CMK (cell line): Measurements from ENCODE around the gene MBOAT1.

Source experiments
- DNase-seq: peaks from one replicate; pipeline ENCODE4 v3.0.0-alpha.2; 2010; ENCODE audit warnings: low read depth

The MBOAT1 gene

DNA sequence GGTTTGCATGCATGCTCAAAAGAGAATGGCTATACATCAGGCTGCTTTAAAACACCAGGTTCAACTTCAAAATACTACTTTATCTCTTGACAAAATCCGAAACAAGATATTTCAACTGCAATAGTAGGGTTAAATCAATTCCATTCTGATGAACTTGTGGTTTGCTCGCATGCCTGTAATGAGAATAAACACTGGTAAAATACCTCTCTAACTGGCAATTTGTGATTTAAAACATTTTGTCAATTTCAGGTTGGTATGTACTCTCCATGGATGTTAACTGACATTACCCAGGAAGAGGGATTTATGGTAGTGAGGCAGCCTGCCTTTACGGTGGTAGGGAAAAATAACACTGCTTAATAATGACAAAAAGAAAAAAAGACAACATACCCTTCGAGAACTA lies 74.4 kb downstream of the MBOAT1 start:
- no peak for DNase-seq

DNA sequence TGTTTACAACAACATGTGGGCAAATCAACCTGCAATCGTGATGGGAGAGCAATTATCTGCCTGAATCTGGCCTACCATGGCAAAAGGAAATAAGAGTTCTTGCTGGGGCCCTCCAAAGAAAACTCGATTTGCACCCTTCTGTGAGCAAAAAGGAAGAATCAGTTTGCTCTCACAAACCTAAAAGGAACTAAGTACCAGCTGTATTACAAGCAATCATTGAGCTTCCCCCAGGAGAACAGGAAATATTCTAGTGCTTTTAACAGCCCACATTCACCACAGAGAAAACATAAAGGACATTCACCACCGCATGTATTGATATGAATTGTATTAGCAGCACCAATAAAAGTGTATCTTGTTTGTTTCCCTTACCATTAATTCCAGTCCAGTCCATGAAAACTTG lies 75.0 kb downstream of the MBOAT1 start:
- DNase-seq: no peak

DNA sequence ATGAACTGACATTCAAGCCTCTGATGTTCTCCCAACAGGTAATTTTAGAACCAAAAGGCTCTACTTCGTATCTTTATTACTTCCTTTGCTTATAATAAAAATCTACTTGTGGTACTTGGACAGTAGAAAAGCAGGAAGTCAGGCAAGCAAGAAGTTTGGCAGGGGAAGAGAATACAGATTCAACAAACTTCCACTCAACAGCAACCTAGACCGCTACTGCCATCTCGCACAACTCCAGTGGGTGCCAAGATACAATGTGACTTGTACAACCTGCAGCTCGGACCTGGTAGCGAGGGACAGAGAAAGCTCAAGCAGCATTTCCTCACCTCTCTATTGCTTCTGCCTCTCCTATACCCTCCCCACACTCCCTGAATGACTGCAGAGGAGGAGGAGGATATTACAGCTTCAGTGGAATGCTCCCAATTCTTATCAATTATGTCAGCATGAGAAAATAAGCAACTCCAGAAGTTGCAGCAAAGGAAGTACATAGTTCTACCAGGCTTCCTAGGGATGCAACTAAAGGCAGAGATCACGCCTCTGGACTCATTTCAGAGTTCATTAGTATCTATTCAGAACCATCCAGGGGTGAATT lies 76.5 kb downstream of the MBOAT1 start:
- no peak for DNase-seq

DNA sequence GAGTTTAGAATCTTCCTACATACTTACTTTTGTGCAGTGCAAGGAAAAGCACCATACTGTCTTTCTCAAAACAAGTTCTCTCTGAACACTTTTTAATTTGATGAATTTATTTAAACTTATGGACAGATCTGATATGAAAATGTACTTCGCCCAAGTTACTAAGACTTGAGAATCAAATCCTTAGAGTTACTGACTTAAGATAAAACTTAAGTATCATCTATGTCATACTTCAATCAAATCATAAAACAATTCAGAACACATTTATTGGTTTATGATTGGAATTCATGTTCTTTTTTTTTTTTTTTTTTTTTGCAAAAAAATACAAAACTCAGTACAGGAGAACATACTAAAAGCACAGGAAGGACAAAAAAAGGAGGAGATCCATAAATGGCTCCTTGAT lies 77.7 kb downstream of the MBOAT1 start:
- DNase-seq: no peak

DNA sequence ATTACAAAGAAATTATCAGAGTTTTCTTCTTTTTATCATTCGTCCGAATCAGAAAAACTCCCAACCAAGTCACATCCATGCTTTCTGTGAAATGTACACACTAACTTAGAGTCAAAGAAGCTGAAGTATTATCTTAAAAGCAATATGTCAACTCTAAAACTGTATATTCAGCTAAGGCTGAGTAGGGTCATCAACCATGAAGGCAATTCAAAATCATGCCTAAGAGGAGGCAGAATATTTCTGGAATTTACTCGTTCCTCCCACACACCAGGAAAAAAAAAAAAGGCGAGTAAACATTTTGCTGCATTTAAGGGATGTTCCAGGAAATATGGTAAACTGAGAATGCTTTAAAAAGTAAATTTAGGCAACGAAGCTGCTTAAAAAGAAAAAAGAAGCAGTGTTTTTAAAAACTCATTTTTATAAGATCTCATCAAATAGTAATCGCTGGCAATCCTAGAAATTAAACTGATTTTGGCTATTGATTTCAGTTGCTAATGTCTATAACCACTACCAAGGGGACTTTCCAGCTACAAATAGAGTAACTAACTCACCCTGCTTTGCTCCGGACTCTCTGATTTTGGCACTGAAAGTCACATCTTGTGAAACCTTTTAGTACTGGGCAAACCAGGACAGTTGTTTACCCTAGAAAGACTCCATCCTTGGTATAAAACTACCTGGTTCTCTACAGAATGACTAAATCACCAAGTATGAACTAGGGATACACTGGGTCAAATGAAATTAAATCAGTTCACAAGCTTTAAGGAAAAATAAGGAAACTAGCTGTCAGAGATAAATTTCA lies 82.8 kb downstream of the MBOAT1 start:
- no peak for DNase-seq

DNA sequence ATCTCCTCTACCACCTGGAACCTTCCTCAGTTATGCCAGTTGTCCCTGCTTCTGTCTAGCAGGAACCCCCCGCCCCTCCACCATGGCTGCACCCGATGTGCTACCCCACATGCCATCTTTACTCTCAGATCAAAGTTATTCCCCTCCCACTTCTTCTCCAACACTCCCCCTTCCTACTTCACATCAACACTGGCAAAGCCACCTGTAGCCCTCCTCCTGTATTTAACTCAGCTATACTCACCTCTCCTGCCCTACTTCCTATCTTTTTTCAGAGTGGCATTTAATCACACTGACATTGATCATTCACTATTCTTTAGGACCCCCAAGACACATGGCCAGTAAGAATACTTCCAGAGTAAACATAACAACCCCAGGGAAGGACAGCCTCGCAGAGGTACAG lies 84.3 kb downstream of the MBOAT1 start:
- no peak for DNase-seq

DNA sequence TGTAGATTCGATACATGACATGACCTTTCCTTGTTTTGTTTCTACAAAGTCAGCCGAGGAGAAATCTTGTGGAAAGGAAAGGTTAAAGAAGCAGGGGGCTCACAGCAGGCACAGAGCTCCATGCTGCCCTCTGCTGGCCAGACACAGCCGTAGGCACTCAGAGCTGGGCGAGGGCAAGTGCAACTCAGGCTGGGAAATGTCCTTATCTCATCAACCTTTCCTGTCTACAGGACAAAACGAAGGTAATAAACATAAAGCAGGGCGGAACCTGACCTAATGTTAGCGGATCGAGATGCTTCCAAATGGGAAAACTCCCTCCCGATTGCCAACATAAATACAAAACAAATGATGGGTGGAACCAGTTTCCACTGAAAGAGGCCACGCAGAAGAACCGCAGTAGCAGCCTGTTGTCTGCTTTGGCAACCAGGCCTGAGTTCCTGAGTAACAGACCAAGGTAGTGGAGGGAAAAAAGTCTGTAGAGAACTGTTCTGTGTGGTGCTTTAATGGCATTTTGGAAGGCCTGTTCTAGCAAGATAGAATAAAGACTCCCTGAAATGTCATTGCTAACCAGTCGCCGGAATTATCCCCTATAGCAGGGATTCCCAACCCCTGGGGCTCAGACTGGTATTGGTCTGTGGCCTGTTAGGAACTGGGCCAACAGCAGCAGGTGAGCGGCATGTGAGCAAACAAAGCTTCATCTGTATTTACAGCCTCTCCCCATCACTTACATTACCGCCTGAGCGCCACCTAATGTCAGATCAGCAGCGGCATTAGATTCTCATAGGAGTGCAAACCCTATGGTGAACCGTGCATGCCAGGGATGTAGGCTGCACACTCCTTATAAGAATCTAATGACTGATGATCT lies 85.2 kb downstream of the MBOAT1 start:
- DNase-seq: no peak

DNA sequence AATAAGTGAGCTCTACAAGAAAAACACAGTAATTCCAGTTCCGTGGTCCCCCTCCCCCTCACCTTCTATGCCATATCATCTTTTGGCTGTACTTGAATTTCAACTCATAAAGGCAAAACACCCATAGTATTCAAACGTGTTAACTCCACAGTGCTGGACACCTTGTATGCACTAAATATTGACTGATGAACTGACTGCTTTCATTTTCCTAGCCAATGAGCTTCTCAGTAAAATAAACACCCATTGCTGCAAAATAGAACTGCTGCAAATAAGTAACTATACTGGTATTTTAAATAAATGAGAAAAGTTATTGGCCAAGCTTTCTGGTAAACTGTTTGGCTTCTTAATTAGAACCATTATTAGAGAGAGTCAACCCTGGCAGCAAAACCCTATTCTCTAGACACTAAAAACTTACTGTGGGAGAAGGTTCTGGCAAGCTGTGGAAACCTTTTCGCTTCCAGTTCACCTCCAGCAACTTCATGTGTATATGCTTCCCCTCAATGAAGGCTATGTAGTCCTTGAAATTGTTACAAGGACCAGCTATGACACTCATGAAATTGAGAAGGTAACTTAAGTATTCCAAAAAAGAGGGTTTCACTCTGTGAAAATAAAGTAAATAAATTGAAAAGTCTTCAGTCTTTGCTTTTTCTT lies 86.0 kb downstream of the MBOAT1 start:
- no peak for DNase-seq

DNA sequence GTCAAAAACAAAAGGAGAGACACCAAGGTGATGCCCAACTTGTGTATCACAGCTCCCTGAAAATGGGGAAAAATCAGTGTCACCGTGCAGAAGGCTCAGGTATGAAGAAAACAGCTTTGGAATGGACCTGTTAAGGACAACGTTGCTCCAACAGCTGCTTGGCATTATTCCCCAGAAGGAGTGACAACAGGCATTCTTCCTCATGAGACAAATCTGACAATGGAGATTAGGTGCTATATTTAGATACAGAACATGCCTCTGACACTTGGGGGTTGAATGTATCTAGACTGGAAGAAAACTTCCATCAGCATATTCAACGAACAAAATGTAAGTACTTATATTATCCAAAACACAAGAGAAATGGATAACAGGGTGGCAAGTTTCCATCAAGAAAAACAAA lies 87.7 kb downstream of the MBOAT1 start:
- DNase-seq: no peak

DNA sequence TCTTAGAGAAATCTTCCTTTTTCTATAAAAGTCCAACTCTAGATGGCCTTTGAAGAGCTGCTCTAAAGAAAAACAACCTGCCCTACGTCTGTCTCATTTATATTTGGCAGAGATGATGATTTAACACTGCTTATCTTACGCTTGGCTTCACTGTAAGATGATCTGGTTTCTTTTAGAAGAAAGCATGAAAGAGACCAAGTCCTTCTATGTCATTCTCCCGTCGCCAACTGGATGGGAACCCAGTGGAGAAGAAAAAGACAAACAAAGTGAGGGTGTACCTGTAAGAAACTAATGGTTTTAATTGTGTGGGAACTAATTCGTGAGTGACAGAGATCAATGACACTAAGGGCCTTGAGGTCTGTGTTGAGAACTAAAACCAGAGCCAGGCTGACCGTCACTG lies 92.8 kb downstream of the MBOAT1 start:
- DNase-seq: no peak

DNA sequence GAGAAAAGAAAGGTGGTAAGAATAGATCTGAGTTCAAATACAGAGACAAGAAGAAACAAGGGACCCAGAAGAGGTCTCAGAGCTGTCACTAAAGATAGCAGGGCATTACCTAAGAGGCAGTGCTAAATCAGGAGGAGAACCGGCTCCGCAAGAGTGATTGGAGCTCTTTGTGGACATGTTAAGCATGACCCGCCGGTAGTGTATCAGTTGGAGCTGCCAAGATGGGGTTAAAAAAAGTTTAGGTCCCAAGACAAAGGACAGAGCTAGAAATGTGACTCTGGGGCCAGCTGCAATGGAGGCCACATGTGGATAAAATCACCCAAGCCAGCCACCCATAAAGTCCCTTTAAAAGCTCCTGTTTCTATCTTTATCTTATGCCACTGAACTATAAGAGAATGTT lies 93.4 kb downstream of the MBOAT1 start:
- no peak for DNase-seq

DNA sequence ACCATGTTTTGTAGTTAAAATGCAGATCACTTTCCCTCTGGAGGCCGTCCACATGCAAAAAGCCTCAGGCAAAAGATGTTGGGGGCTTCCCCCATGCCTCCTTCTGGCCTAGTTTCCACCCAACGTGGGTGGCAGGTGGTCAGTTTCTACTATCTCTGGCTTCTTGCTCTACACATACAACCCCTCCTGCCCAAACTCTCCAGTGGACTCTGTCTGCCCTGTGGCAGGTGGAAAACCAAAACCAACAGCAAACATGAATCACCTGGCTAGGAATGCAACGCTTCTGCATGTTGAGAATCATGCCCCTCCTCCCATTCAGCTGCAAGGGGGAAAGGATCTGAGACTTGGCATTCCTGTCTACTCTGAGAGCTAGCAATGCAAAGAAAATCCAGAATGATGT lies 94.8 kb downstream of the MBOAT1 start:
- no peak for DNase-seq

DNA sequence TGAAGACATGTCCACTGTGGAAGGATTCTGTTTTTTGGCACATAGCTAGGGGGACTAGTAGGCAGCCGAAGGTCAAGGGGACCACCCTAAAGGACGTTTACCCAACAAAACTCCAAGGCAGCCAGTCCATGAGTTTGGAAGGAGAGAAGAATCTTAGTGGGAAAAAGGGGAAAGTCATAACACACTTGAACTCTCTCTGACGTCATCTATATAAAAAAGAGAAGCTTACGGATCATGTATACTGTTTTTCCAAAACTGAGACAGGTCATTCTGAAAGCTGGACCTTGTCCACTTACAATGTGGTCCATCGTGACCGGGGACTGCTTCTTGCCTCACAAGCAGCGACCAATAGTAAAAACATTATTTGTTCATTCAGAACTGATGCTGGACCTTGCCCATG lies 95.5 kb downstream of the MBOAT1 start:
- no peak for DNase-seq

DNA sequence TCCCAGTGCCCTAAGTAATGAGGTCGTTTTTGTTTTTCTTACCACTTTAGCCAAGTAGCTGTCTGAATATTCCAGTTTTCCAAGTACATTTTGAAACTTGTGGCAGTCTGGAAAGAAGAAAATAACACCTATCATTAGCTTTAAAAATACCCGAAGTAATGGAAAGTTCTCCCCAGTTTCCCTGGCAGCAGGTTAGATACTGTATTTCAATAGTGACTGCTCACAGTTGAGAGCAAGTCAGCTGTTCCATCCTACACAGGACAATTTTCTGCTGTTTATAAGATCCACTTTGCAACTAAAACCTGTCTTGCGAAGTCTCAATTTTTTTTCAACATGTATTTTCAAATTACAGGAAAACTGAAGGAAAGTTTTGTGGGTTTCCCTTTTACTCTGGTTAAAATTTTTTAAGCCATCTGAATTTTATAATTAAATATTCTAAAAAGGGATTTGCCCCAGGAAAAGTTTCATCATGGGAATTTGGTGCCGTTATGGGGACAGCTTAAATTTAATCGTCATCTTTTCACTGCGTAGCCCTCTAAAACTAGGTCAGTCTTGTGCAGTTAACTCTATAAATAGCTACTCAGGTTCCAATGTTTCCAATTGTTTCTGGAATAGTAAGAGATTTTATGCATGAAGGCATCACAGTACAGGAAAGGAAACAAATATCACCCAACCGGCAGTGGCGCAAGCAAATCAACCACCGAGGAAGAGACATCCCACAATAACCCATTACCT lies 96.9 kb downstream of the MBOAT1 start:
- DNase-seq: no peak

DNA sequence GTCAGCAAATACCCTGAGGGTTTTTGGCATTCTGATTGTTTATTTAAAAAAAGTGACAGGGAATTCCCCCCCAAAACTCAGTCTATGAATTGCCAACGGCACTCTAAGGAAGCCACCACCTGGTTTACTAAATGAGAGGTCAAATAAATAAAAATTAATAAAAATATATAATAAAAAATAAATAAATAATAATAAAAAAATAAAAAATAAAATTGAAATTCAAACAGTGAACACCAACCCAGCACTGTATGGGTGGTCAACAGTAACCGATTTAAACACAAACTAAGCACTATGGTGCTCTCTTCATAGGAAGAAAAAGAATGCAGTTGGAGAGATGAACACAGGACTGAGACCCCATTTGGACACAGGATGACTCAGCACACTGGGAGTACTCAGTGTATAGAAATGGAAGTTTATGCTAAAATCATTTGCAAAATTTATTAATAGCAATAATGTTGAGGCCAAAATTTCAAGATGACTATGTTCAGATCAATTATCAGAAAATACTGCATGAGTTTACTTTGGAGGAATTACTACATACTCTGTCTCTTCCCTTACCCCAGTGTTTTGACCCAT lies 98.5 kb downstream of the MBOAT1 start:
- DNase-seq: no peak

DNA sequence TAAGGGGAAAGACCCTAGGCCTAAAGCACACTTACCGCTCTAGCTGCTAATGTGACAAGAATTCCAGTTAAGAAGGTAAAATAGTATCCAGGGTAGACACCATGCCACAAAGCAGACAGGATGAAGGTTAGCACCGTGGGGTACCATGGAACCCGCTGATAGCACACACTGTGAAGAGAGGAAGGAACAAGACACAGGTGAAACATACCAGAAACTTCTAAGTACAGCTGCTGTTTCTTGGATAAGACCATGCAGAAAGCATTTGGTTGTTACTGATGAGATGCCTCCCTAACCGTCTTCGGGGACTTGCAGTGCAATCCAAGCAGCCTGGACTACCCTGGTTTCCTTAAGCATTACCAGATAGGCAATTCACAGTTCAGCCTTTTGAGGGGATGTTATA lies 99.4 kb downstream of the MBOAT1 start:
- DNase-seq: peak; percentile 76

DNA sequence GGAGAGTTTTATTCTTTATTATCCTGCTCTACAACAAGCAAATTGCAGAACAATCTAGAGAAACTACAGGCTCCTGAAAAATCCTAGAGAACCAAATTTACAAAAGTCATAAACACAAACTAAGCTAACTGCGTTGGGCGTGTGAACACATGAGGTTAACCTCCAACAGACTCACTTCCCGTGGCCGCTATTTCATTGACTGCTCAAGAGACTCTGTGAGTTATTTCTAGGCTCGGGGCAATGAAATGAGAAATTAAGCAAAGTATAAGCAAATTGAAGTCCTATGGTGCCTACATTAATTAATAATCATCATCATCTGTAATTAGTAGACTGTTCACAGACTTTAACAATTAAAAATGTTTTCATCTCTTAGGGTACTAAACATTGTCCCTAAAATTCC lies 100.0 kb downstream of the MBOAT1 start:
- DNase-seq: no peak

DNA sequence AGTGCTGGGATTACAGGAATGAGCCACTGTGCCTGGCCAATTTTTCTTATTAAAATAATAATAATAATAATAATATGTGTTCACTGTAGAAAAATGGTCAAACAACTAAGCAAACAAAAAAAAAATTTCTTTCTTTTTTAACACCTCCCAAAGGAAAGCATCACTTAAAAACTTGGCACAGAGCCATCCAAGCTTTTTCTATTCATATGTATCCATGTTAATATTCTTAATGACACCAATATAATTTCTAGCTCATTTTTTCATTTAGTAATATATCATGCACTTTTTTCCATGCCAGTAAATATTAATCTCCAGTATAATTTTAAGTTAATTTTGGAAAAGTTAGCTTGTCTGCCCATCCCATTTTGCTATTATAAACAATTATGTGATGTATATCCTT lies 101.8 kb downstream of the MBOAT1 start:
- no peak for DNase-seq

DNA sequence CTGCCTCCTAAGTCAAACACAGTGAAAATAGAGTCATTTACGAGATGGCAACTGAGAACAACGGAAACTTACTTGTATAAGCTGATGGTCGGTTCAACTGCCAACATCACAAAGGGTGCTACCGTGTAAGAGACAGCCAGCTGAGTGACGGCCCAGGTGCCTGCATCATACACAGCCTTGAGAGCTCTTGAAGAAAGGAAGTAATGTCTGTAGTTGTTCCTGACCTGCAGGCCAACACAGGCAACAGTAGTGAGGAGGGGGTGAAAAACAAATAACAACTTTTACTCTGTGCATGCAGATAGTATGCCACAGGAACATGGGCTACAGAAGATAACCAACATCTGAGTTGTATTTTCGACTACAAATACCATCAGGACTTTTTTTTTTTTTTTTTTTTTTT lies 102.7 kb downstream of the MBOAT1 start:
- DNase-seq: peak; percentile 67

DNA sequence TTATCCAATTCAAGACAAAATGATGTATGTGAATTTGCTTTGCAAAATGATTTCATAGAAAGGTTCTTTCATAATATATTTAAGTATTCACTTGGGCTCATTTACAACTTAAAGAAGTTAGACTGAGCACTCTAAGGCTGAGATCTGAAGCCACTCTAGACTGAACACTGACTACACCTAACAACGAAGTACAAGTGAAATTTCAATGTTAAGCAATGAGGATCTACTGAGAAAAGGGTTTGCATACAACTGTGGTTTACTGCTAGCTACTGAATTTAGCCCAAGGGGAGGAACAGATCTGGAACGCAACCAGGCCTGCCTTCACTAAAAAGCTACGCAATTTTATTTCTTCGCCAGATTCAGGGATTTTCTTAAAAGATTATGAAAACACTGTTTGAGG lies 106.4 kb downstream of the MBOAT1 start:
- DNase-seq: no peak

DNA sequence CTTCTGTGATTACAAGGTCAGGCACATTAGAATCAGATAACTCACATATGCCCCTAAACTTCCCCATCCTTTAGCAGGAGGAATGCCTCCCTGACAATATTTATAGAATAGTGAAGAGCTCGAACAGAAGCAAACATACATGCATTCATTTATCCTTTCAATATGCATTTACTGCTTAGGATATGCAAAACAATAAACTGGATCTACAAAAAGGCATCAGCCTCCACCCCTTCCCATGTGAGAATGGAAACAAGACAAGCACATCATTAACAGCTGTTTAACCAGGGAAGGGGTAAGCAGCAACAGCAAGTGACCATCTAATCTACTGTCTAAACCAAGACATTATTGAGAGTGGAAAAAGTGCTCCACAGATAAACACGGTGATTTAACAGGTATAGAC lies 107.6 kb downstream of the MBOAT1 start:
- DNase-seq: no peak
